Ectodermal cell (in vitro differentiated cells): ENCODE data around the gene PYCR2.
A peak's percentile ranks its signal among the peaks of the same experiment; 100 is the strongest.

ENCODE experiments used
- H3K27ac ChIP-seq: 2 replicates; pipeline ENCODE4 v1.7.0; 2013; ENCODE audit warnings: mild to moderate bottlenecking, low read depth, low read length; ENCODE audit not compliant: insufficient read depth, poor library complexity, severe bottlenecking
- H3K27me3 ChIP-seq: 2 replicates; pipeline ENCODE4 v1.7.0; 2013; ENCODE audit warnings: mild to moderate bottlenecking, low read length; ENCODE audit not compliant: insufficient read depth, control insufficient read depth, poor library complexity, severe bottlenecking
- H3K36me3 ChIP-seq: one replicate; pipeline ENCODE4 v1.7.0; 2013; ENCODE audit warnings: low read length; ENCODE audit not compliant: control insufficient read depth, insufficient read depth
- H3K4me1 ChIP-seq: one replicate; pipeline ENCODE4 v1.7.0; 2013; ENCODE audit warnings: low read length; ENCODE audit not compliant: control insufficient read depth, insufficient read depth
- H3K4me3 ChIP-seq: 2 replicates; pipeline ENCODE4 v1.7.0; 2013; ENCODE audit warnings: low read depth, low read length, control low read depth; ENCODE audit not compliant: insufficient read depth
- H3K9me3 ChIP-seq: 2 replicates; pipeline ENCODE4 v1.7.0; 2013; ENCODE audit warnings: mild to moderate bottlenecking, low read length, moderate library complexity; ENCODE audit not compliant: control insufficient read depth
- WGBS, 2 experiments: methylation state at CpG; one replicate each; pipeline ENCODE4 v1.1.7; 2013; ENCODE audit warnings: missing lambda C conversion rate in 2 of 2; 5-methylcytosine and 5-hydroxymethylcytosine counted together

Gene PYCR2

DNA sequence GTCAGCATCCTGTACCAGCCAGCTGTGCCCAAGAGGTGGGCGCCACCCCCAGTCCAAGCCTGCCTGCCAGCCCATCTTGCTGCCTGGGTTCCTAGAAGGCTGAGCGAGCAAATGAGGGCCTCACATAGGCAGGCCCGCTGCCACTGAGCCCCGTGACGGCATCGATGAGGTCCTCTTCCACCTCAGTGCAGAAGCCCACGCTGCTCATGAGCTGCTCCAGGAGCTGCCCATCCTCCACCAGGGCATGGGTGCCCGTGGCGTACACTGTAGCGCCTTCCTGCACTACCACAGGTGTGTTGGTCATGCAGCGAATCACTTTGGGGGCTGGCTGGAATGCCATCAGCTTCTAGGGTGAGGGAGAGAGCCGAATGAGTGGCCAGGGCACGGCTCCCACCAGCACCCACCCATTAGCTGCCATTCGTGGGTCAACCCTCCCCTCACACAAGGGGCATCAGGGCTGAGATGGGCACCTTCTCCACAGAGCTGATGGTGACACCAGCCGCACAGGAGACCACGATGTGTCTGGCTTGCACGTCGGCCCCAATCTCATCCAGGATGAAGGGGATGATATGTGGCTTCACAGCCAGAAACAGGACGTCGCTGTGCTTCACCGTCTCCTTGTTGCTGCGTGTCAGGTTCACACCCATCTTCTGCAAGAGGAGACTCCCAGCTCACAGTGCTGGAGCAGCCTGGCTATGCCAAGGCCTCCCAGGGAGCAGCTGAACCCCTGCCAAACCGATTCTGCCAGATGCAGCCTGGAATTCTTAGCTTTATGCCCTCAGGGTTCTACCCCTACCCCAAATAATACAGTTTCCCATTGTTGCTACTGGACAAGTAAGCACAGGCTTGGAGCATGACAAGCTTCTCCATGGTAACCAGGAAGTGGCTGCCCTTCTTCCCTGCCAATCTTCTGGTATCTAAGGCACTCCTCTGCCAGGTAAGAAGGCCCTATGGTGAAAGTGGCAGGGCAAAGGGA lies 2.0 kb downstream of the PYCR2 start:
- H3K36me3 ChIP-seq: peaks cover 19% of the 10 kb centered on the region
- no peak overlapping the region for H3K4me3 ChIP-seq
- H3K4me1 ChIP-seq: peaks cover 11% of the 10 kb centered on the region
- H3K9me3 ChIP-seq: no peaks in the 10 kb centered on the region
- 95 to 96% methylated on average over 23 of the region's 23 CpGs for WGBS, 2 experiments
- no peaks in the 10 kb centered on the region for H3K27me3 ChIP-seq
- no peak overlapping the region for H3K27ac ChIP-seq

DNA sequence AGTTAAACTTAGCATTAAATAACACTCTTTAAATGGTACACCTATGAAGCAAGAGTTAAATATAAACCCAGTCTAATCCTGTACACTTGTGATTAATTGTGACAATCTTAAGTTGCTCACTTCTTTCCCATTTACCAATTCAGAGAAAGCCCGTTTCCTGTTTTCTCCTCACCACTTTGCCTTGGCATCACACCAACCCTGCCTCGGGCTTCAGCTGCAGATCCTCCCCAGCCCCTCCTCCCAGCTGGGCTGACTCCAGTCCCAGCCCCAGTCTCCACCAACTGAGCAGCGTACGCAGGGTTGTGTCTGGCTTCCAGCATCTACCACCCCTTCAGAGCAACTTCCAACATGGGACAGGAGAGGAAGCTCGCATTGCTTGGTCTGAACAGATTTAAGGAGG lies 4.1 kb downstream of the PYCR2 start:
- no peaks in the 10 kb centered on the region for H3K9me3 ChIP-seq
- H3K36me3 ChIP-seq: peaks cover 19% of the 10 kb centered on the region
- 96 to 97% methylated on average over 5 of the region's 5 CpGs for WGBS, 2 experiments

DNA sequence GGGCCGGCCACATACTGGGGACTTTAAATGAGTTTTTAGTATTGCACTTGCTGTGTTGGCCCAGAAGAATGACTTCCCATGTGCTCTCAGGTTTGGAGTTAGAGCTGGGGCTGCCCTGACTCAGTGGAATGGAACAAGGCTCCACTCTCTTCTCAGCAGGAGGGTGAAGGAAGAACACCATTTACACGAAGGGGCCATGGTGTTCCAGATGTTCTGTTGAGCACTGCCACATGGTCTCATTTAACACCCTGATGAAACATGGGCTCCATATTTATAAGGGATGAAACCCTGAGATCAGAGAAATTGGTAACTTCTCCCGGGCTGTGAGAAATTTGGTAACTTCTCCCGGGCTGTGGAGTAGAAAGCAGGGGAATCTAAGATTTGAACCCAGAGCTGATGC lies 5.8 kb downstream of the PYCR2 start:
- H3K4me3 ChIP-seq: no peak overlapping the region
- H3K27me3 ChIP-seq: no peaks in the 10 kb centered on the region
- no peak overlapping the region for H3K27ac ChIP-seq
- H3K9me3 ChIP-seq: no peaks in the 10 kb centered on the region
- WGBS, 2 experiments: 93 to 94% methylated on average over 4 of the region's 4 CpGs
- H3K4me1 ChIP-seq: peaks cover 11% of the 10 kb centered on the region
- H3K36me3 ChIP-seq: peaks cover 19% of the 10 kb centered on the region

More for the DNA sequence above, 4.1 kb downstream of the PYCR2 start:
- H3K27me3 ChIP-seq: no peaks in the 10 kb centered on the region
- H3K4me3 ChIP-seq: no peak overlapping the region
- H3K27ac ChIP-seq: no peak overlapping the region
- H3K4me1 ChIP-seq: peaks cover 11% of the 10 kb centered on the region

DNA sequence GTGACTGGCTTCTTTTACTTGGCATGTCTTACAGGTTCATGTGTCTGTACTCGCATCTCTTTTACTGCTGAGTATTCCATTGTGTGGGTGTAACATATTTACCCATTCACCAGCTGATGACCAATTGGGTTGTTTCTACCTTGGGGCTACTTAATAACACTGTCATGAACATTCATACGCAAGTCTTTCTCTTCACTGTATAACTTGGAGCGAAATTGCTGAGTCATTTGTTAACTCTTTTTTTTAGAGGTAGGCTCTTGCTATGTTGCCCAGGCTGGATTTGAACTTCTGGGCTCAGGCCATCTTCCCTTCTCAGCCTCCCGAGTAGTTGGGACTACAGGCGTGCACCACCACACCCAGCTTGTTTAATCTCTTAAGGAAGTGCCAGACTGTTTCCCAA lies 6.5 kb downstream of the PYCR2 start:
- H3K27me3 ChIP-seq: no peaks in the 10 kb centered on the region
- peaks cover 19% of the 10 kb centered on the region for H3K36me3 ChIP-seq
- 94% methylated on average over 4 to 5 of the region's 5 CpGs for WGBS, 2 experiments
- no peak overlapping the region for H3K27ac ChIP-seq
- H3K4me1 ChIP-seq: peaks cover 3% of the 10 kb centered on the region
- H3K9me3 ChIP-seq: no peaks in the 10 kb centered on the region
- H3K4me3 ChIP-seq: no peak overlapping the region

DNA sequence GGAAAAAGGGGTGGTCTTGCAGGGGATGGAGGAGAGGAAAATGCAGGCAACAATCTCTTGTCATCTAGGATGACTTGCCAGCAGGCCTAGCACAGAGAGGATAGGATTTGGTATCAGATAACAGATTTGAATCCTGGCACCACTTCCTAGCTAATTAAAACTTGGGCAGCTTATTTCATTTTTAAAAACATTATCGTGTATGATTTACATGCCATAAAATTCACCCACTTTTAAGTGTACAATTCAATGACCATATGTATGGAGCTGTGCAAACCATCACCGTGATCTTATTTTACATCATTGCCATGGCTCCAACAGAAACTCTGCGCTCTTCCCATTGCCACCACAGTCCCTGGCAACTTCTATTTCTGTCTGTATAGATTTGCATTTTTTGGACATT lies 6.9 kb downstream of the PYCR2 start:
- H3K36me3 ChIP-seq: peaks cover 19% of the 10 kb centered on the region
- H3K9me3 ChIP-seq: no peaks in the 10 kb centered on the region
- 93 to 98% methylated on average over 3 of the region's 3 CpGs for WGBS, 2 experiments

DNA sequence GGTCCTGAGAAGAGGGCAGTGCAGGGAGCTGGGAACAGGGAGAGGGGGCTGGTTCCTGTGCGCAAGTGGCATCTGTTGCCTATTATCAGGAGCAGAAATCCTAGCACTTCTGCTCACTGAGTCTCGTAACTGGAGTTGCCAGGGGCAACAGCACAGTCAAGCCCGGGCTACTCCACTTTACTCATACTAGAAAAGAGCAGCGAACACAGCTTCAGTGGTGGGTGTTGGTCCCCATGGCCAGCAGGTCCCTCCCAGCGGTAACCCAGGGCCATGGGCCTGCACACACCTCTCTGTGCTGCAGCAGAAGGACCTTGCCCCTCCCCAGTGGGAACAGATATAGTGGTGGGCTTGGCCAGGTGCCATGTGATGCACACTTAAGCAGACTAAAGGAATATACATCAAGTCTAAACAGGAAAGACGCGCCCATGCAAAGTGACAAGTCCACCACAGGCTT lies 8.5 kb downstream of the PYCR2 start:
- WGBS, 2 experiments: 93 to 97% methylated on average over 7 of the region's 7 CpGs
- Histone ChIP-seq H3K27ac (no peak overlapping the region), H3K4me3 (no peak overlapping the region), H3K27me3 (peaks cover 11% of the 10 kb centered on the region), H3K36me3 (peaks cover 12% of the 10 kb centered on the region), H3K4me1 (no peaks in the 10 kb centered on the region), H3K9me3 (no peaks in the 10 kb centered on the region)

More for the DNA sequence above, 6.9 kb downstream of the PYCR2 start:
- H3K27me3 ChIP-seq: peaks cover 4% of the 10 kb centered on the region
- no peaks in the 10 kb centered on the region for H3K4me1 ChIP-seq
- no peak overlapping the region for H3K4me3 ChIP-seq
- no peak overlapping the region for H3K27ac ChIP-seq

DNA sequence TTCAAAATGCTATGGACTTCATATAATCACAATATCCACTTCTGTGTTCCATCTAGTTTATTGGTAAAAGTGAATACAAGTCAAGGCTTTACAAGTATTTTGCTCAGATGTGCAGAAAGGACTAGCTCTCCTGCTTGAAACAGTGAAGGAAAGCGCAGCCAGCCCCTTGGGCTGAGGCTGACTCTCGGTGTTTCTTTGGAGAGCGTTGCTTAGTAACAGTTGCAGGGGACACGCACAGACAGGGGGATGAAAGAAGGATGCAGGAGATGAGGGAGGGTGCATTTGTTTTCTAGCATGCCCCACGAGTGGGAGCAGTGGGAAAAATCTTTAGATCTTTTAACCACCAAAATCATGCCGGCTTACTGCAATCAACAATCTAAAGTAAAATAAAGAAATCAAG lies 9.1 kb downstream of the PYCR2 start:
- H3K9me3 ChIP-seq: no peaks in the 10 kb centered on the region
- no peak overlapping the region for H3K4me3 ChIP-seq
- H3K36me3 ChIP-seq: peaks cover 6% of the 10 kb centered on the region
- H3K27me3 ChIP-seq: peaks cover 11% of the 10 kb centered on the region
- WGBS, 2 experiments: 76 to 83% methylated on average over 5 to 6 of the region's 6 CpGs
- H3K4me1 ChIP-seq: no peaks in the 10 kb centered on the region
- H3K27ac ChIP-seq: no peak overlapping the region

DNA sequence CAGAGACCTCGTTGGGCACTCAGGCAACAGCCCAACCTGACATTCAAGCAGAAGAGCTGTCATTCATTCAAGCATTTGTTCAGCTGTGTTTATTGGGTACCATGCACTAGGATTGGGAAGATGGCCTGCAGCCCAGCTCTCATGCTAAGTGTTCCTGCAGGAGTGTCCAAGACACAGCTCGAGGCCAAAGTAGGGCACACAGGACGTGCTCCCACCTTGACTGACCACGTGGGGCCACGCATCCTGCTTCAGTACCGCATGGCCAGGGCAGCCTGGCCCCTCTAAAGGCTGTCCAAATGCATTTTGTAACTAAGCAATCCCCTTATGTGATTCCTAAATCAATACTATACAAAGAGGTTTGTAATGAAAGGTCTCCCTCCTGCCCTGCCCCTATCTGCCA lies 9.7 kb downstream of the PYCR2 start:
- Histone ChIP-seq H3K27me3 (peaks cover 11% of the 10 kb centered on the region), H3K27ac (peak overlapping the region; percentile 50), H3K4me1 (no peaks in the 10 kb centered on the region), H3K36me3 (peaks cover under 1% of the 10 kb centered on the region), H3K4me3 (no peak overlapping the region), H3K9me3 (no peaks in the 10 kb centered on the region)
- 95 to 96% methylated on average over 6 of the region's 6 CpGs for WGBS, 2 experiments

DNA sequence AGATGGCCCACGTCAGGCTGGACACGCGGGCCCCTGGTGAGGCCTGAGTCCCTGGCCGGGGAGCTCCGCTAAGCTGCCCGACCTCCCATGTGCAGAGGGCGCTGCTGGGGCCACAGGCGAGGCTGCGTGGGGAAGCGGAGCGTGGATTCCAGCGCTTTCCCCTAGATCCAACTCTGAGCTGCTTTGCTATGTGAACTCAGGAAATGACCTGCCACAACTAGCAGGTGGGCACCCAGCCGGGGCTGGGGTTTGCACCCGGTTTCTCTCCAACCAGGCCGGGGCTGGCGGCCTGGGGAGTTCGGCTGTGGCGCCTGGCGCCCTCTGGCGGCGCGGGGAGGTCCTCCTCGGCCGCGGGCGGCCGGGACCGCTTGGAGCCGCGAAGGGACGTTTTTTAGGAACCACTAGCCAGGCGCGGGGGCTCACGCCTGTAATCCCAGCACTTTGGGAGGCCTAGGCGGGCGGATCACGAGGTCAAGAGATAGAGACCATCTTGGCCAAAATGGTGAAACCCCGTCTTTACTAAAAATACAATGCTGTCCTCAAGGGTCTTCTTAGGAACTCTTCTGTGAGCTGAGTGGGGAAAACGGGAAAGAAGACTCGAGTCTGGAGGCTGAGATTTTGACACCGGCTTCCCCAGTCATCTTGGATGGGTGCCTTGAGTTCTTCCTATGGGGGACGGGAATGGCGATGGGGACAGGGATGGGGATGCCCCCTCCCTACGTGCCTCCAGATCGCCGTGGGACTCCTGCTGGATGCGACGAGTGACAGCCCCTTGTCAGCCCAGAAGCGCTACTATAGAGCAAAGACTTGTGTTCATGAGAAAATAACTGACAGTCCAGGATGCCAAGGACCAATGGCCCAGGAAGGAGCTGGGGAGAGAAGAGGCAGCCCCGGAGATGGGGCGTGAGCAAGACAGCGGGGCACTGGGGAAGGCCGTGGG lies 12.6 kb downstream of the PYCR2 start:
- no peak overlapping the region for H3K27ac ChIP-seq
- WGBS, 2 experiments: 39 to 40% methylated on average over 53 of the region's 53 CpGs
- H3K27me3 ChIP-seq: peaks cover 11% of the 10 kb centered on the region
- no peaks in the 10 kb centered on the region for H3K36me3 ChIP-seq
- no peaks in the 10 kb centered on the region for H3K4me1 ChIP-seq
- H3K4me3 ChIP-seq: no peak overlapping the region
- no peaks in the 10 kb centered on the region for H3K9me3 ChIP-seq

DNA sequence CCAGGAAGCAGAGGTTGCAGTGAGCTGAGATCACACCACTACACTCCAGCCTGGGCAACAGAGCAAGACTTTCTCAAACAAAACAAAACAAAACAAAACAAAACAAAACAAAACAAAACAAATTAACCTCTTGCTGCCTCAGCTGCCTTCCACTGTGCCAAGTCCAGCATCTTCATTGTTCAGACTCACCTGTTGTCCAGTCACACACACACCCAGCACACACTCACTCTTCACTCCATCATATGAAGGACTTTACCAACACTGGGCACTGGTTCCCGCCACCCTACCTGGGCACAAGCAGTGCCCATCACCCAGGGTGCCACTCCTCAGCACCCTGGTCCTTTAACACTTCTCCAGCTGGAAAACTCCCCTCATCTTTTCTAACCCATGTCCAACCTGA lies 14.6 kb downstream of the PYCR2 start:
- WGBS, 2 experiments: 89 to 90% methylated on average over 1 of the region's 1 CpG

More for the DNA sequence above, 14.6 kb downstream of the PYCR2 start:
- H3K4me3 ChIP-seq: no peak overlapping the region
- H3K27ac ChIP-seq: no peak overlapping the region
- H3K4me1 ChIP-seq: no peaks in the 10 kb centered on the region
- no peaks in the 10 kb centered on the region for H3K36me3 ChIP-seq
- peaks cover 11% of the 10 kb centered on the region for H3K27me3 ChIP-seq
- no peaks in the 10 kb centered on the region for H3K9me3 ChIP-seq
